Measurements from ENCODE around the gene FEV. TPM values are rescaled to one million over a fixed set of nuclear protein-coding genes. Genes with fewer than 3 reads are reported as not detected.

The FEV gene
- total and polyA plus RNA-seq, 2 donors (not counting 1 experiment from before 2014, with no cell fraction given) = not detected

GRCh38 chr2:218986148-218986761 lies 1.3 kb upstream of the FEV start:
- Histone ChIP-seq H3K27ac (ENCODE audit: insufficient read depth, low read length) (no peak overlapping the region), H3K79me2 (ENCODE audit: control insufficient read depth, insufficient read depth, low read length) (no peaks in the 10 kb centered on the region), H3K9me3 (ENCODE audit: control insufficient read depth, insufficient read depth, low read depth, low read length) (no peaks in the 10 kb centered on the region), H3K4me3 (replicated peaks in 1 of 4; ENCODE audit: control extremely low read depth in 1 of 4, insufficient read depth in 1 of 4, low read depth in 3 of 4, low read length in 4 of 4) (no peak overlapping the region), H3K36me3 (ENCODE audit: control insufficient read depth, insufficient read depth, low read length) (no peaks in the 10 kb centered on the region), H3K4me1 (ENCODE audit: control insufficient read depth, extremely low read depth, insufficient read depth, low read length) (no peaks in the 10 kb centered on the region), H3K4me2 (ENCODE audit: extremely low read depth, insufficient read depth, low read length) (no peak overlapping the region), H3K9ac (ENCODE audit: insufficient read depth, low read length) (no peak overlapping the region), H2AFZ (ENCODE audit: low read length) (no peak overlapping the region), H4K20me1 (ENCODE audit: control insufficient read depth, extremely low read depth, insufficient read depth, low read length) (no peaks in the 10 kb centered on the region), H3K27me3 (ENCODE audit: control insufficient read depth, insufficient read depth, low read length) (peaks cover 74% of the 10 kb centered on the region)
- TF ChIP-seq EZH2 (IDR thresholded peaks at IDR 0.05; ENCODE audit: low read length, missing control alignments) (no peak), CTCF (conservative IDR thresholded peaks at IDR 0.05 in 1 of 2, IDR thresholded peaks at IDR 0.05 in 1 of 2; ENCODE audit: low read depth in 1 of 2, low read length in 2 of 2) (no peak)
- no peak for DNase-seq (ENCODE audit: low read depth in 2 of 2)

- Histone ChIP-seq H3K79me2 (ENCODE audit: control insufficient read depth, insufficient read depth, low read length) (no peaks in the 10 kb centered on the region), H3K4me2 (ENCODE audit: extremely low read depth, insufficient read depth, low read length) (no peak overlapping the region), H2AFZ (ENCODE audit: low read length) (no peak overlapping the region), H3K27ac (ENCODE audit: insufficient read depth, low read length) (no peak overlapping the region), H3K4me3 (replicated peaks in 1 of 4; ENCODE audit: control extremely low read depth in 1 of 4, insufficient read depth in 1 of 4, low read depth in 3 of 4, low read length in 4 of 4) (no peak overlapping the region), H3K27me3 (ENCODE audit: control insufficient read depth, insufficient read depth, low read length) (peaks cover 72% of the 10 kb centered on the region), H3K4me1 (ENCODE audit: control insufficient read depth, extremely low read depth, insufficient read depth, low read length) (no peaks in the 10 kb centered on the region), H3K9ac (ENCODE audit: insufficient read depth, low read length) (no peak overlapping the region), H3K36me3 (ENCODE audit: control insufficient read depth, insufficient read depth, low read length) (no peaks in the 10 kb centered on the region), H3K9me3 (ENCODE audit: control insufficient read depth, insufficient read depth, low read depth, low read length) (no peaks in the 10 kb centered on the region), H4K20me1 (ENCODE audit: control insufficient read depth, extremely low read depth, insufficient read depth, low read length) (no peaks in the 10 kb centered on the region)
- no peak for DNase-seq (ENCODE audit: low read depth in 2 of 2)
- TF ChIP-seq EZH2 (IDR thresholded peaks at IDR 0.05; ENCODE audit: low read length, missing control alignments) (peak; percentile 57), CTCF (conservative IDR thresholded peaks at IDR 0.05 in 1 of 2, IDR thresholded peaks at IDR 0.05 in 1 of 2; ENCODE audit: low read depth in 1 of 2, low read length in 2 of 2) (no peak)
These were observed 524 bp upstream of the FEV start for GRCh38 chr2:218985325-218986091.

DNA sequence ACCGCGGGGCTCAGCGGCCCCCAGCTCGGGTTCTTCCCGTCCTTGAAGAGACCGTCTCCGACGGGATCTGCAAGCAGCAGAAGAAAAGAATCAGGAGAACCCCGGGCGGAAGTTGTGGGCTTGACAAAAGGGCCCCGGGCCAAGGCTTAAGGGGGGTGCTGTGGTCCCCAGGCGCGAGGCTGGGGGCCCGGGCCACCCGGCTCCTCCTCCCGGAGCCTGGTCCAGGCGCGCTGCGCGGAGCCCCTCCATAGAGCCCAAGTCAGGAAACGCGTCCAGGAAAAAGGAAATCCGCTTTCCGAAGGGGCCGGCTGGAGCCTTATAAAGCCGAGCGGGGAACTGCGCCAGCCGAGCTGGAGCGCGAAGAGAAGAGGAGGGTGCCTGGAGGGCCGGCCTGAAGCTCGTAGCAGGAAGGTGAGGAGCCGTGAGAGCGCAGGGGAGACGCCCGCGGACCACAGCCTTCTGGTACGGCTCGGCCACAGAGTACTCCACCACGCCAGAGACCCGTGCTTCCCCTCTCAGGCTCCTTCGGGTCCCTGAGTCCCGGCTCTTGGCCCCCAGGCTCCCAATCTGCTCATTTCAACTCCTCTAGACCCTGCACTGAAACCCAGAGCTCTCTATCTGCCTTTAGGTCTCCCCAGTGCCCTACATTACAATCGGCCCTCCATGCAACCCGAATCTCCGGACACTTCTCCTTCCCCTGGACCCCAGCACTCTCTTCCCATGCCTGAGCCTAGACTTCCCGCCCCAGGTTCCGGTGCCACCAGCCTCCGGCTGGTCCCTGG lies 554 bp downstream of the FEV start:
- H3K27ac ChIP-seq (ENCODE audit: insufficient read depth, low read length) = no peak overlapping the region
- no peaks in the 10 kb centered on the region for H3K36me3 ChIP-seq (ENCODE audit: control insufficient read depth, insufficient read depth, low read length)
- no peak overlapping the region for H3K9ac ChIP-seq (ENCODE audit: insufficient read depth, low read length)
- no peak for TF ChIP-seq CTCF (conservative IDR thresholded peaks at IDR 0.05 in 1 of 2, IDR thresholded peaks at IDR 0.05 in 1 of 2; ENCODE audit: low read depth in 1 of 2, low read length in 2 of 2)
- TF ChIP-seq EZH2 (IDR thresholded peaks at IDR 0.05; ENCODE audit: low read length, missing control alignments) = peak; percentile 96
- H3K9me3 ChIP-seq (ENCODE audit: control insufficient read depth, insufficient read depth, low read depth, low read length) = no peaks in the 10 kb centered on the region
- H4K20me1 ChIP-seq (ENCODE audit: control insufficient read depth, extremely low read depth, insufficient read depth, low read length) = no peaks in the 10 kb centered on the region
- no peaks in the 10 kb centered on the region for H3K4me1 ChIP-seq (ENCODE audit: control insufficient read depth, extremely low read depth, insufficient read depth, low read length)
- no peak for DNase-seq (ENCODE audit: low read depth in 2 of 2)
- H3K27me3 ChIP-seq (ENCODE audit: control insufficient read depth, insufficient read depth, low read length) = peaks cover 69% of the 10 kb centered on the region
- H3K79me2 ChIP-seq (ENCODE audit: control insufficient read depth, insufficient read depth, low read length) = no peaks in the 10 kb centered on the region
- H2AFZ ChIP-seq (ENCODE audit: low read length) = no peak overlapping the region
- no peak overlapping the region for H3K4me2 ChIP-seq (ENCODE audit: extremely low read depth, insufficient read depth, low read length)
- no peak overlapping the region for H3K4me3 ChIP-seq (replicated peaks in 1 of 4; ENCODE audit: control extremely low read depth in 1 of 4, insufficient read depth in 1 of 4, low read depth in 3 of 4, low read length in 4 of 4)
